Tibial artery (tissue), 4 donors: ENCODE measurements around the gene DZIP1.

Source experiments
- DNase-seq, 2 donors: peaks; one replicate each; pipeline ENCODE4 v3.0.0-alpha.2; 2019
- H3K27ac ChIP-seq, 2 donors: fragments of 200-600 bp; sonication (generic) in 1 of 2; 1 replicate in 1 of 2; 2 replicates in 1 of 2; pipeline ENCODE4 v1.5.1; 2018 to 2019; ENCODE audit warnings: mild to moderate bottlenecking in 1 of 2
- H3K27me3 ChIP-seq, 2 donors: fragments of 200-600 bp; sonication (generic) in 1 of 2; one replicate each; pipeline versions ENCODE4 v1.5.1 to v1.6.0; 2016 to 2019
- H3K36me3 ChIP-seq, 3 donors: fragments of 200-600 bp; sonication (generic) in 2 of 3; one replicate each; pipeline ENCODE4 v1.5.1; 2016 to 2019; ENCODE audit warnings: mild to moderate bottlenecking in 2 of 3
- H3K4me1 ChIP-seq, 4 donors: fragments of 200-600 bp; sonication (generic) in 2 of 4; 1 replicate in 3 of 4; 2 replicates in 1 of 4; pipeline ENCODE4 v1.5.1; 2016 to 2019
- H3K4me3 ChIP-seq, 2 donors: fragments of 200-600 bp; sonication (generic) in 1 of 2; 1 replicate in 1 of 2; 2 replicates in 1 of 2; pipeline ENCODE4 v1.5.1; 2018 to 2019; ENCODE audit warnings: mild to moderate bottlenecking in 2 of 2
- H3K9me3 ChIP-seq, 3 donors: fragments of 200-600 bp; sonication (generic) in 1 of 3; one replicate each; pipeline ENCODE4 v1.5.1; 2016 to 2019
- intact Hi-C: fragments of 100-400 bp; cut with DNase I; formaldehyde crosslinking; loops from one replicate; pipeline ENCODE4 v1.15.0; 2023; ENCODE audit warnings: low total_unique reads
- TF ChIP-seq, protein P1 (sequence below), 2 experiments: fragments of 200-600 bp in 1 of 2; fragments of 450-650 bp in 1 of 2; IDR thresholded peaks; one replicate each; pipeline ENCODE4 v1.5.1; 2017 to 2019; ENCODE audit warnings: antibody characterized with exemption in 2 of 2, mild to moderate bottlenecking in 1 of 2, moderate library complexity in 1 of 2

DZIP1 gene

DNA sequence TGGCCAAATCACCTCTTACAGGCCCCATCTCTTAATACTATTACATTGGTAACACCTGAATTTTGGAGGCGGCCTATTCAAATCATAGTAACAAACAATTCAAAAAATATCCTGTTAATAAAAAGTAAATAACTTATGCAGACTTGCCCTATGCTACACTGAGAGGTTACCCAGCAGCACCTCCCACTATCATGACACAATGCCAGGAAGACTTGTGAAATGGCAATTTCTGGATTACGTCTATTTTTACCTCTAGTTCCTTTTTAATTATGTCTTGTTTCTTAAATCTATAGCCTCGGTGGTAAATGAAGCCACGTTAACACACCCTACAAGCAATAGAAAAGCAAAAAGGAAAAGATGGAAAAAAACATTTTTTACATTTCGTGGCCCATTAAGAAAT lies 6.2 kb upstream of the DZIP1 start:
- Histone ChIP-seq H3K27ac (no peak overlapping the region), H3K4me1 (no peaks in the 10 kb centered on the region), H3K36me3 (no peaks in the 10 kb centered on the region), H3K4me3 (no peak overlapping the region), H3K9me3 (no peaks in the 10 kb centered on the region), H3K27me3 (no peaks in the 10 kb centered on the region)
- TF ChIP-seq, protein P1, sequence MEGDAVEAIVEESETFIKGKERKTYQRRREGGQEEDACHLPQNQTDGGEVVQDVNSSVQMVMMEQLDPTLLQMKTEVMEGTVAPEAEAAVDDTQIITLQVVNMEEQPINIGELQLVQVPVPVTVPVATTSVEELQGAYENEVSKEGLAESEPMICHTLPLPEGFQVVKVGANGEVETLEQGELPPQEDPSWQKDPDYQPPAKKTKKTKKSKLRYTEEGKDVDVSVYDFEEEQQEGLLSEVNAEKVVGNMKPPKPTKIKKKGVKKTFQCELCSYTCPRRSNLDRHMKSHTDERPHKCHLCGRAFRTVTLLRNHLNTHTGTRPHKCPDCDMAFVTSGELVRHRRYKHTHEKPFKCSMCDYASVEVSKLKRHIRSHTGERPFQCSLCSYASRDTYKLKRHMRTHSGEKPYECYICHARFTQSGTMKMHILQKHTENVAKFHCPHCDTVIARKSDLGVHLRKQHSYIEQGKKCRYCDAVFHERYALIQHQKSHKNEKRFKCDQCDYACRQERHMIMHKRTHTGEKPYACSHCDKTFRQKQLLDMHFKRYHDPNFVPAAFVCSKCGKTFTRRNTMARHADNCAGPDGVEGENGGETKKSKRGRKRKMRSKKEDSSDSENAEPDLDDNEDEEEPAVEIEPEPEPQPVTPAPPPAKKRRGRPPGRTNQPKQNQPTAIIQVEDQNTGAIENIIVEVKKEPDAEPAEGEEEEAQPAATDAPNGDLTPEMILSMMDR (IDR thresholded peaks at IDR 0.05): no peak
- no peak for DNase-seq
- intact Hi-C loops: no loop called here

DNA sequence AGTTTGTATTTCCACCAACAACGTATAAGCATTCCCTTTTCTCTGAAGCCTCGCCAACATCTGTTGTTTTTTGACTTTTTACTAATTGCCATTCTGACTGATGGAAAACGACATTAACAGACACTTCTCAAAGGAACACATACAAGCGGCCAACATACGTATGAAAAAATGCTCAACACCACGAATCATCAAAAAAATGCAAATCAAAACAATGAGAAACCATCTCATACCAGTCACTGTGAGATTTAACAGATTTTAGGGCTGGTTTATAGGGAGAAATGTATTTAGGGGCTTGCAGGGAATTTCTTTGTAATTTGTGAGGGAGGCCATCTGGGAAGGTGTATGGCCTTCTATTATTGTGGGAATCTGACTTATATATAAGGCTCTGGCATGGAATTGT lies 2.8 kb upstream of the DZIP1 start:
- TF ChIP-seq, protein P1 (IDR thresholded peaks at IDR 0.05): no peak
- no peak overlapping the region for H3K27ac ChIP-seq

DNA sequence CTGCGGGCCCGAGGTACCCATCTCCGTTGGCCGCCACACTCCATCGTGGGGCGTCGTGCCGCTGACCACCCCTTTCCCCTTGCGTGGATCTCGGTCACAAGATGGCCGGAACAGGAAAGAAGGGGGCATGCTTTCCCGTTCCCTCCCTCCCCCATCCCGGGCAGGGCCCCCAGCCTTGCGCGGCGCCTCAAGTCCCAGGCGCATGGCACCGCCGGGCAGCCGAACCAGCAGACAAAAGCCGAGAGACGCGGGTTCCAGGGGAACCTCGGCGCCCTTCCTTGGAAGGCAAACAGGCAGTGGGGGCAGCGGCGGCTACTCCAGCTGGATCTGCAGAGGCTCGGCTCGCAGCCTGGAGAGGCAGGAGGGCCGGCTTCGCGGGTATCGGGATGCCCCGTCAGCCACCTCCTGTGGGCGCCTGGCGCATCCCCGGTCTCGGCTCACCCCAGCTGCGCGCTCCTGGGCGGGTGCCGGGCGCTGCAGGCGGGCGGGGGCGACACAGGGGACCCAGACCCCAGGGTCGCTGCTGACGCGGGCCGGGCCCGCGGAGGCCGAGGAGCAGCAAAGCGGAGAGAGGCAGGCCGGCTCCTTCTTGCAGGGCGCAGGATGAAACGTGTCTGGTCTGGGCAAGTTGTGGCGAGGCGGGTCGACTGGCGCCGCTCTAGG lies 439 bp downstream of the DZIP1 start:
- no peaks in the 10 kb centered on the region for H3K36me3 ChIP-seq
- intact Hi-C loops: no loop called here
- peaks cover 0 to 22% (median 18%) of the 10 kb centered on the region in 4 donors for H3K4me1 ChIP-seq
- no peaks in the 10 kb centered on the region for H3K27me3 ChIP-seq
- TF ChIP-seq, protein P1 (IDR thresholded peaks at IDR 0.05): no peak
- DNase-seq: peak in 1 of 2 donors; percentile 26
- H3K27ac ChIP-seq: peak overlapping the region; percentile 76 to 80
- H3K9me3 ChIP-seq: no peaks in the 10 kb centered on the region
- H3K4me3 ChIP-seq: peak overlapping the region; percentile 70 to 88

More for the DNA sequence above, 2.8 kb upstream of the DZIP1 start:
- Histone ChIP-seq H3K27me3 (no peaks in the 10 kb centered on the region), H3K36me3 (no peaks in the 10 kb centered on the region), H3K4me1 (peaks cover 0 to 18% (median 9%) of the 10 kb centered on the region in 4 donors), H3K9me3 (no peaks in the 10 kb centered on the region), H3K4me3 (no peak overlapping the region)
- intact Hi-C loops: no loop called here
- DNase-seq: no peak

DNA sequence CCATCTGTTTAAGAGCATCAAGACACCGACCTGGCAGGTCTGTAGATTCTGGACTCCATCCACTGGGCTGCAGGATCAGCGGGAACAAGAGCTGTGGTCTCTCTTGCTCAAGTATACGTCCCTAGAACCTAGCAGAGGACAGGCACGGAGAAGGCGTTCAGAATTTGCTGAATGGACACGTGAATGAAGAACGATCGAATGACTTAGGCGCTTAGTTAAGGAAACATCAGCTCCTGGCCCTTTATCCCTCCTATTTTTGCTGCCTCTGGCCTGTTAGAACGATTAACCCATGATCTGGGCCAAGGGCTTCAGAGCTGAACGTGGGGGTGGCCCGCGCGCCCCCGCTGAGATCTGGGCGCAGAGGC lies 953 bp downstream of the DZIP1 start:
- TF ChIP-seq, protein P1 (IDR thresholded peaks at IDR 0.05): no peak
- no peak for DNase-seq
- H3K9me3 ChIP-seq: no peaks in the 10 kb centered on the region
- no peaks in the 10 kb centered on the region for H3K27me3 ChIP-seq
- H3K4me1 ChIP-seq: peaks cover 0 to 22% (median 18%) of the 10 kb centered on the region in 4 donors
- no peaks in the 10 kb centered on the region for H3K36me3 ChIP-seq
- peak overlapping the region; percentile 70 to 88 for H3K4me3 ChIP-seq
- intact Hi-C loops: no loop called here
- peak overlapping the region; percentile 76 to 80 for H3K27ac ChIP-seq

DNA sequence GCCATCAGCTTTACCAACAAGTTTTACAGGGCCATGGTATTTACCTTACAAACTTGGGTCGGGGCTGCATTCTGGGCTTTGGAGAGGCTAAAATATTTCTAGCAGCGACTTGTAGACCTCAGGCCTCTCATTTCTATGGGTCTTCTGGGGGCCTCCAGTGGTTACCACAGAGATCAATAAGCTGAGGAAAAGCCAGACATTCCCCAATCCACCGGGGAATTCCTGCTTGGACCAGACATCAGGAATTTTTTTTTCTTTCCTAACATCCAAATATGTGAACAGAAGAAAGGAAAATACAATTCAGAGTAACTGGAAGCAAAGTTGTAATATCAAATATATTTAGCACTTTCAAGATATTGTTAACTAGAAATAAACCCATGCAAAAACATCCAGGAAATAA lies 1.5 kb downstream of the DZIP1 start:
- peak overlapping the region in 1 of 2 donors; percentile 76 for H3K27ac ChIP-seq
- TF ChIP-seq, protein P1 (IDR thresholded peaks at IDR 0.05): no peak
- DNase-seq: no peak
- no peaks in the 10 kb centered on the region for H3K27me3 ChIP-seq
- intact Hi-C loops: no loop called here
- H3K9me3 ChIP-seq: no peaks in the 10 kb centered on the region
- no peaks in the 10 kb centered on the region for H3K36me3 ChIP-seq
- peaks cover 0 to 22% (median 18%) of the 10 kb centered on the region in 4 donors for H3K4me1 ChIP-seq
- H3K4me3 ChIP-seq: peak overlapping the region; percentile 70 to 88
